Body of pancreas (tissue), 4 donors: ENCODE data around the gene MEGF9. TPM values are rescaled to one million over a fixed set of nuclear protein-coding genes. Genes with fewer than 3 reads are reported as not detected.

Source experiments
- ATAC-seq: fragments of 150-250 bp; one replicate; pipeline ENCODE4 v1.9.1; 2016
- DNase-seq, 4 donors: peaks; one replicate each; pipeline ENCODE4 v3.0.0-alpha.2; 2019
- H3K27ac ChIP-seq, 4 donors: fragments of 200-600 bp; sonication (generic); 1 replicate in 3 of 4; 2 replicates in 1 of 4; pipeline versions ENCODE4 v1.5.1 to v1.6.1; 2016 to 2019; ENCODE audit warnings: mild to moderate bottlenecking in 1 of 4, mixed read lengths in 1 of 4, moderate library complexity in 1 of 4
- H3K27me3 ChIP-seq, 2 donors: fragments of 200-600 bp; sonication (generic); one replicate each; pipeline ENCODE4 v1.6.0; 2016; ENCODE audit warnings: mild to moderate bottlenecking in 1 of 2
- H3K36me3 ChIP-seq, 2 donors: fragments of 200-600 bp; sonication (generic); replicated peaks in 1 of 2; 2 replicates each; pipeline ENCODE4 v1.5.1; 2016; ENCODE audit warnings: low read depth in 2 of 2; ENCODE audit not compliant: insufficient read depth in 1 of 2
- H3K4me1 ChIP-seq: fragments of 200-600 bp; sonication (generic); one replicate; pipeline ENCODE4 v1.6.0; 2016
- H3K4me3 ChIP-seq, 2 donors: fragments of 200-600 bp; sonication (generic); 1 replicate in 1 of 2; 2 replicates in 1 of 2; pipeline ENCODE4 v1.5.1; 2016 to 2019
- H3K9me3 ChIP-seq, 3 donors: fragments of 200-600 bp; sonication (generic); 1 replicate in 2 of 3; 2 replicates in 1 of 3; pipeline ENCODE4 v1.5.1; 2016
- CTCF ChIP-seq, 7 experiments: fragments of 450-650 bp in 4 of 7; fragments of 200-600 bp in 3 of 7; sonication (generic) in 3 of 7; IDR thresholded peaks; one replicate each; pipeline ENCODE4 v1.5.1; 2016 to 2019; ENCODE audit warnings: antibody characterized with exemption in 7 of 7
- POLR2A ChIP-seq, 3 donors: fragments of 450-650 bp; IDR thresholded peaks; one replicate each; pipeline ENCODE4 v1.6.1; 2016; ENCODE audit warnings: antibody characterized with exemption in 3 of 3, mild to moderate bottlenecking in 2 of 3
- WGBS, 2 donors: methylation state at CpG; one replicate each; pipeline ENCODE4 v1.1.5; 2017; 5-methylcytosine and 5-hydroxymethylcytosine counted together
- intact Hi-C: fragments of 100-400 bp; cut with DNase I; formaldehyde crosslinking; loops from one replicate; pipeline ENCODE4 v1.15.1; 2023
- total RNA-seq, 2 donors: library from RNA; depleted of rRNA; stranded (reverse); fragments of >200 nt; gene quantifications; one replicate each; pipeline ENCODE4 v1.1.0, GENCODE V29; 2016

The MEGF9 gene
- total RNA-seq, 2 donors from 2014 or later = 9.6 to 9.9 TPM

- H3K4me3 ChIP-seq = no peak overlapping the region
- H3K9me3 ChIP-seq = no peaks in the 10 kb centered on the region
- intact Hi-C loops = no loop called here
- no peak for DNase-seq
- ATAC-seq = no peak
- no peaks in the 10 kb centered on the region for H3K27me3 ChIP-seq
- WGBS, 2 donors = 87 to 94% methylated on average over 4 of the region's 4 CpGs
- H3K36me3 ChIP-seq = no peaks in the 10 kb centered on the region
- TF ChIP-seq POLR2A (IDR thresholded peaks at IDR 0.05) (no peak), CTCF (IDR thresholded peaks at IDR 0.05) (no peak)
- no peak overlapping the region for H3K27ac ChIP-seq
- peaks cover 13% of the 10 kb centered on the region for H3K4me1 ChIP-seq
These were observed 60.0 kb downstream of the MEGF9 start for GRCh38 chr9:120654272-120654671.

- H3K36me3 ChIP-seq = no peaks in the 10 kb centered on the region
- no peak for TF ChIP-seq POLR2A (IDR thresholded peaks at IDR 0.05)
- TF ChIP-seq CTCF (IDR thresholded peaks at IDR 0.05) = no peak
- H3K4me3 ChIP-seq = no peak overlapping the region
- peaks cover 11% of the 10 kb centered on the region for H3K4me1 ChIP-seq
- no peak for ATAC-seq
- intact Hi-C loops = no loop called here
- no peaks in the 10 kb centered on the region for H3K27me3 ChIP-seq
- DNase-seq = no peak
- 70 to 73% methylated on average over 1 of the region's 1 CpG for WGBS, 2 donors
- H3K27ac ChIP-seq = no peak overlapping the region
- H3K9me3 ChIP-seq = no peaks in the 10 kb centered on the region
These were observed 60.5 kb downstream of the MEGF9 start for GRCh38 chr9:120653762-120654161.

DNA sequence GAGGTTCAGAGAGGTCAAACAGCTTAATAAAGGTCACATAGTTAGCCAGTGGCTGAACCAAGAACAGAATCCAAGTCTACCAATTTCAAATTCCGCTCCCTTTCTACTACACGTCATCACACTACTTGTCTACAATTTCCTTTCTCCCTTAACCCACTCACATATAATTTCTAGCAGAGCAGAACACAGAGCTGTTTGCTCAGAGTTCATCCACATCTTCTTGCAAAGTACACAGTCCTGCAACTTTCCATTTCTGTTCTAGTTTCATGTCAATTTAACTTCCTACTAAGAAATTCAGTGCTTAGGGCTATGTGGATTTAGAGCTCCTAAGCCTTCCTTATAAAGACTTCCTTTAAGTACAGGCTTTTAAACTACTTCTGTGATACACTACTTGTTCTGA is 61.3 kb downstream of the MEGF9 start:
- H3K4me3 ChIP-seq = no peak overlapping the region
- TF ChIP-seq POLR2A (IDR thresholded peaks at IDR 0.05) (no peak), CTCF (IDR thresholded peaks at IDR 0.05) (no peak)
- no peaks in the 10 kb centered on the region for H3K9me3 ChIP-seq
- no peaks in the 10 kb centered on the region for H3K36me3 ChIP-seq
- intact Hi-C loops = no loop called here
- peaks cover 16% of the 10 kb centered on the region for H3K4me1 ChIP-seq
- DNase-seq (no peak), ATAC-seq (no peak)
- WGBS, 2 donors = 95 to 100% methylated on average over 2 of the region's 2 CpGs
- no peaks in the 10 kb centered on the region for H3K27me3 ChIP-seq
- H3K27ac ChIP-seq = no peak overlapping the region

- Histone ChIP-seq H3K4me1 (peaks cover 26% of the 10 kb centered on the region), H3K36me3 (no peaks in the 10 kb centered on the region), H3K27me3 (no peaks in the 10 kb centered on the region), H3K27ac (no peak overlapping the region), H3K9me3 (no peaks in the 10 kb centered on the region), H3K4me3 (no peak overlapping the region)
- no peak for DNase-seq
- TF ChIP-seq CTCF (IDR thresholded peaks at IDR 0.05) (no peak), POLR2A (IDR thresholded peaks at IDR 0.05) (no peak)
- 31 to 69% methylated on average over 1 of the region's 1 CpG for WGBS, 2 donors
- intact Hi-C loops = no loop called here
- no peak for ATAC-seq
These were observed 63.9 kb downstream of the MEGF9 start for GRCh38 chr9:120650352-120650751.

- H3K4me1 ChIP-seq = peaks cover 22% of the 10 kb centered on the region
- H3K36me3 ChIP-seq = no peaks in the 10 kb centered on the region
- no peaks in the 10 kb centered on the region for H3K9me3 ChIP-seq
- ATAC-seq = no peak
- no peaks in the 10 kb centered on the region for H3K27me3 ChIP-seq
- H3K4me3 ChIP-seq = no peak overlapping the region
- intact Hi-C loops = no loop called here
- WGBS, 2 donors = 69 to 80% methylated on average over 3 of the region's 3 CpGs
- no peak for DNase-seq
- no peak overlapping the region for H3K27ac ChIP-seq
- TF ChIP-seq POLR2A (IDR thresholded peaks at IDR 0.05) (no peak), CTCF (IDR thresholded peaks at IDR 0.05) (no peak)
These were observed 65.6 kb downstream of the MEGF9 start for GRCh38 chr9:120648581-120649197.
